ENCODE measurements around the gene CTNNA3.

DNA sequence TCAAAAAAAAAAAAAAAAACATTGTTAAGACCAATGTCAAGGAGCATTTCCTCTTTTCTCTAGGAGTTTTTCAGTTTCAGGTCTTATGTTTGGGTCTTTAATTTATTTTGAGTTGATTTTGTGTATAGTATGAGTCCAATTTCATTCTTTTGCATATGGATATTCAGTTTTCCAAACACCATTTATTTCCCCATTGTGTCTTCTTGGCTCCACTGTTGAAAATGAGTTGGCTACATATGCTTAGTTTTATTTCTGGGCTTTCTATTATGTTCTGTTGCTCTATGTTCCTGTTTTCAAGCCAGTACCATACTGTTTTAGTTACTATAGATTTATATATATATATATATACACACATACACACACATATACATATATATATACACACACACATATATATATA is 1506.7 kb downstream of the CTNNA3 start:
- TF ChIP-seq POLR2A (IDR thresholded peaks at IDR 0.05) (no peak), CTCF (IDR thresholded peaks at IDR 0.05) (no peak)

Measured in testis (tissue), 2 donors.